Endothelial cell of umbilical vein (primary cell): ENCODE measurements around the gene SLC24A3.

Experiments used
- CTCF ChIP-seq, 2 donors: IDR thresholded peaks; 1 replicate in 1 of 2; 2 replicates in 1 of 2; pipeline ENCODE4 v1.5.1; 2011; ENCODE audit warnings: low read length in 2 of 2, mild to moderate bottlenecking in 2 of 2, moderate library complexity in 2 of 2, control low read depth in 1 of 2, inconsistent platforms in 1 of 2, low read depth in 1 of 2; ENCODE audit not compliant: insufficient read depth in 1 of 2; ENCODE audit errors: extremely low read depth in 1 of 2
- EZH2 ChIP-seq: IDR thresholded peaks from 2 replicates; pipeline ENCODE4 v1.6.1; 2012; ENCODE audit warnings: borderline replicate concordance, low read depth, mild to moderate bottlenecking, moderate library complexity, low read length, inconsistent platforms; ENCODE audit not compliant: severe bottlenecking
- FOS ChIP-seq: IDR thresholded peaks from 2 replicates; pipeline ENCODE4 v1.6.1; 2011; ENCODE audit warnings: mild to moderate bottlenecking, low read length, moderate library complexity, borderline replicate concordance; ENCODE audit not compliant: insufficient read depth
- JUN ChIP-seq: IDR thresholded peaks from 2 replicates; pipeline ENCODE4 v1.6.1; 2011; ENCODE audit warnings: borderline replicate concordance, low read depth; ENCODE audit not compliant: insufficient read length, insufficient read depth
- MAX ChIP-seq: IDR thresholded peaks from 2 replicates; pipeline ENCODE4 v1.6.1; 2011; ENCODE audit not compliant: insufficient read depth, insufficient read length
- POLR2A ChIP-seq: IDR thresholded peaks from 2 replicates; pipeline ENCODE4 v1.6.1; 2012; ENCODE audit warnings: low read depth, mild to moderate bottlenecking, control low read depth, low read length

DNA sequence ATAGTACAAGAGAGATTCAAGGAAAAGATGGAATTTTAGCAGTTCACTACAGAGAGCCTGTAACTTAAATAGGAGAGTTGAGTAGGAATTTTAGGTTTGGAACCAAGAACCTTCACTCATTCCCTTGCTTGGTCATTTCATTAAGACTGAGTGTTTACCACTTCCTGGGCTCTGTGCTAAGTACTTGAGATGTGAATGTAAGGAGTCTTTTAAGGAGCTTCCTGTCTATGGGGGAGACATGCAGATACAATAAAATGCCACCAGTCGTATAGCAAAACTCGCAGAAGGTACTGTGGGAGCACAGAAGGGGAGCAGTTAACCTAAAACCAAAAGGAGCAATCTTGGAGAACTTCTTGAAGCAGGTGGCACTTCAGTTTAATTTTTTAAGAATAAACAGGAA is 204.2 kb downstream of the SLC24A3 start:
- TF ChIP-seq CTCF (IDR thresholded peaks at IDR 0.05; ENCODE audit: extremely low read depth in 1 of 2, insufficient read depth in 1 of 2, low read depth in 1 of 2, low read length in 2 of 2) = no peak
- TF ChIP-seq FOS = no peak
- no peak for TF ChIP-seq POLR2A
- TF ChIP-seq JUN = no peak
- no peak for TF ChIP-seq MAX
- TF ChIP-seq EZH2 = no peak
